Amniotic stem cell (primary cell): ENCODE data around the gene MLANA.

Experiments
- DNase-seq: peaks from one replicate; lab custom pipeline; 2025; lab: John Stamatoyannopoulos, UW

MLANA gene, protein sequence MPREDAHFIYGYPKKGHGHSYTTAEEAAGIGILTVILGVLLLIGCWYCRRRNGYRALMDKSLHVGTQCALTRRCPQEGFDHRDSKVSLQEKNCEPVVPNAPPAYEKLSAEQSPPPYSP

DNA sequence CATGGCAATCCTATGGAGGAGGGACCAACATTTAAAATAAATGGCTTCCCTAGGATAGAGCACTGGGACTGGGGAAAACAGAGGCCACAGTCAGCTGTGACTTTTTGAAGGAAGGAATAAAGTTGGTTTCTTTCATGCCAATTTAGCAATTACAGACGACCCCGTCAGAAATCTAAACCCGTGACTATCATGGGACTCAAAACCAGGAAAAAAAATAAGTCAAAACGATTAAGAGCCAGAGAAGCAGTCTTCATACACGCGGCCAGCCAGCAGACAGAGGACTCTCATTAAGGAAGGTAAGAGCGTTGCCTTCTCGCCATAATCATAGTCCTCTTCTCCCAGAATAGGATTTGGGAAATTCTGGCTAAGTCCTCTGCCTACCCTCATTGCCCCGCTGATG, at the start of gene MLANA:
Gene MLANA (plus strand): TSS at position 249 of the 400 bp plus-strand sequence. CDS start 1,586 bp downstream, outside the sequence.
- no peak for DNase-seq

DNA sequence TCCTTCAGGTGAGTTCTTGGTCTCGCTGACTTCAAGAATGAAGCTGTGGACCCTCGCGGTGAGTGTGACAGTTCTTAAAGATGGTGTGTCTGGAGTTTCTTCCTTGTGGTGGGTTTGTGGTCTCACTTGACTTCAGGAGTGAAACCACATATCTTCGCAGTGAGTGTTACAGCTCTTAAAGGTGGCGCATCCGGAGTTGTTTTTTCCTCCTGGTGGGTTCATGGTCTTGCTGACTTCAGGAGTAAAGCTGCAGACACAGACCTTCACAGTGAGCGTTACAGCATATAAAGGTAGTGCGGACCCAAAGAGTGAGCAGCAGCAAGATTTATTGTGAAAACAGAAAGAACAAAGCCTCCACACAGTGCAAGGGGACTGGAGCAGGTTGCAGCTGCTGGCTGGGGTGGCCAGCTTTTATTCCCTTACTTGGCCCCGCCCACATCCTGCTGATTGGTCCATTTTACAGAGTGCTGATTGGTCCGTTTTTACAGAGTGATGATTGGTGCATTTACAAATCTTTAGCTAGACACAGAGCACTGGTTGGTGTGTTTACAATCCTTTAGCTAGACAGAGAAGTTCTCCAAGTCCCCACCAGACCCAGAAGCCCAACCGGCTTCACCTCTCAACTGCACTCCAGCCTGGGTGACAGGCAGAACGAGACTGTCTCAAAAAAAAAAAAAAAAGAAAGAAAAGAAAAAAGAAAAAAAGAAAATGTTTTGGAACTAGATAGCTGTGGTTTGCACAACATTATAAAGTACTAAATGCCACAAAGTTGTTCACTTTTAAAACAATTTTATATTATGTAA, 48.7 kb upstream of the MLANA start:
- DNase-seq = no peak

DNA sequence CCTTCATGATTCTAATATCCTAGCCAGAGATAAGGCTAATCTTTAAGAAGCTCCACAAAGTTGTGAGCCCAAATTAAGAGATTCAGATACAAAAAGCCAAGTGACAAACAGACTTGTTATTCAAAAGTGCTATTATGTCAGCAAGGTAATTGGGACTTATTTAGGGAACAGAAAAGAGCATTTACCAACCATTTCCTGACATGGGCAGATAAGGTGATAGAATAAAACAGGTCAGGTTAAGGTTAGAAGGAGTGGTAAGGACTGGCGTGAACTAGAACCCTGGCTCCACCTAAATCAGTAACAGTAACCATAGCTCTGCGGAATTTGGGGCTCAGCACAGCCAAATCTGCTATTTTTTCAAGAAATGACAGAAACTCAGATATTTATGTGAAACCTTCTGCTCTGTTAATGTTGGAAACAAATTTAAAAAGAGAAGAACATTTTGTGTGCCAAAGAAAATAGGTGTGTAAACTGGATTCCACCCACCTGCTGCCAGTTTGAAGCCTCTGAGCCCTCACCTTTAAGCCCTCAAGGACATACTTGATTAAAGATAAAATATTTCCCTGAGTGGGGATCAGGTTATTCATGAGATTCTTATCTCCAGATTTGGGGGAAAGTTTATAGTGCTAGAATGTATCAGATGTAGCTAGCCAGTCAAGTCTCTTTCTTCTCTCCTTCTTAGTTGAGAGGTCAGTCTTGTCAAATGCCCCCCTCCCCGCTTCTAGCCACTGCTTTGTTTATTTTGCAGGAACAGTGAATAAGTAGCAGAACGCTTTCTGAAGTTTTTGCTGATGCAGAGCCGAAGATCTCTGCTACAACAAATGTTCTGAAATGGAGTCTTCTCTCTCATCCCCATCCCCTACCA, 47.5 kb upstream of the MLANA start:
- DNase-seq = no peak

DNA sequence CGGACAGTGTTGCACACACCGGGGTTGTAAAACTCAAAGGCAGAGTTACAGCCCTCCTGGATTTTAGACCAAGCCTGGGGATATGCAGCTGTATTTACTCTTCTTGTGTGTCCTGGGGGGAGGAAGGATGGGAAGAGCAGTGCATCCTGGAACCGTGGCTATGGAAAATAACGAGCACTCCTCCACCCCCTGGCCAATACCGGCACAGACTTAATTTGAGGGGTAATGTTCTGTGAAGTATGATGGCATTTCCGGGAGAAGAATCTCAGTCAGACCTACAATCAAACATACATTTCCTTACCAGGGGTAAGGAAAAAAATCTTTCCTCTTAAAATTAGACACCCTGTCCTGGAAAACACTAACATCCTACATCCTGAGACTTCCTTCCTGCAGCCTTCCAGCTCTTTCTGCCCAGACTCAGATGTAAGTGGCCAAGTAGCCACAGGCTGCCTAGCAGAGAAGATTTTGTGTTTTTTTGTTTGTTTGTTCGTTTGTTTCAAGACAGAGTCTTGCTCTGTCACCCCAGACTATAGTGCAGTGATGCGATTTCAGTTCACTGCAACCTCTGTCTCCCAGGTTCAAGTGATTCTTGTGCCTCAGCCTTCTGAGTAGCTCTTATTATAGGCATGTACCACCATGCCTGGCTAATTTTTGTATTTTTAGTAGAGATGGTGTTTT, 46.8 kb upstream of the MLANA start:
- DNase-seq = no peak

DNA sequence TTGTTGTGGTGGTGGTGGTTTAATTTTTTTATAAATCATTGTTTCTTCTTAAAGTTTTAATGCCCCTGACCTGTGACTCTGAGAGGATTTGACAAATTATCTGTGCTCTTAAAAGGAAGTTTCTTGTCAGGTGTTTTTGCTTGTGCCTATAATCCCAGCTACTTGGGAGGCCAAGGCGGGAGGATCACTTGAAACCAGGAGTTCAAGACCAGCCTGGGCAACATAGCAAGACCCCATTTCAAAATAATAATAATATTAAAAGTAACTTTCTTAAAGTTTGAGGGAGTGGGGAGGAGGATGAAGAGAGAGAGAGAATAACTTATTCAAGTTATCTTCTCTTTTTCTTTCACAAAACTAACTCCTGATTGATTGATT, 45.5 kb upstream of the MLANA start:
- no peak for DNase-seq

DNA sequence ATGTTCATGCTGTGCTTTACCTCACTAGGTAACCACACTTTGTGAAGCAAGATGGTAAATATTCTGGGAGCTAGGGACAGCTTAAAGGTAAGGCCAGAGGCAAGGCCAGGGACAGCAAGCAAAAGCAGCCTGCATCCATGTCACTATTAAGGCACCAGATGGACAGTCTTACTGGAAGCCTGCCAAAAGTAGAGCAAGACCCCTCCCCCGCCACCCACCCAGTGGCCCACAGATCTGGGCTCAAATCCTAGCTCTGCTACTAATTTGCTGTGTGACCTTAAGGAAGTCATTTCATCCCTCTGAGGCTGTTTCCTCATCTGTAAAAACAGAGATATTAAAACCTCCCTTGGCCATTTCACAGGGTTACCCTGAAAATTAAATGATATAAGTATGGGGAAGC, 44.6 kb upstream of the MLANA start:
- DNase-seq = no peak

DNA sequence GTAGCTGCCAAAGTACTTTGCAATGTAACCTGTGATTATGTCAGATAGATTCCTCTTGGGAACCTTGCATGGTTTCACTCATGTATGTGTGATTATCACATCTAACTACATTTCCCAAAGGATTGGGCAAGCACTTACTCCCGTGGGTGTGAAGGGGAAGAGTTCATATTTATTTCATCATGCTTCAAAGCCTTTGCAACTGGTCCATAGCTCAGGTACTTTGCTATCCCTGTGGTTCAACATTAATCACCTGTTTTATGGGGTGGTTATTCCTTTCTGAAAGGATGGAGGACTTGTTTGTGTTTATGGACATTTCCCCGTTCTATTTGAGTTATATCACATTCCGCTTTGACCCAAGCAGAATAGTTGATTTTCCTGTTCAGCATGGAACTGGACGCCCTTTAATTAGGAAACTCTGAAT, 44.2 kb upstream of the MLANA start:
- no peak for DNase-seq

DNA sequence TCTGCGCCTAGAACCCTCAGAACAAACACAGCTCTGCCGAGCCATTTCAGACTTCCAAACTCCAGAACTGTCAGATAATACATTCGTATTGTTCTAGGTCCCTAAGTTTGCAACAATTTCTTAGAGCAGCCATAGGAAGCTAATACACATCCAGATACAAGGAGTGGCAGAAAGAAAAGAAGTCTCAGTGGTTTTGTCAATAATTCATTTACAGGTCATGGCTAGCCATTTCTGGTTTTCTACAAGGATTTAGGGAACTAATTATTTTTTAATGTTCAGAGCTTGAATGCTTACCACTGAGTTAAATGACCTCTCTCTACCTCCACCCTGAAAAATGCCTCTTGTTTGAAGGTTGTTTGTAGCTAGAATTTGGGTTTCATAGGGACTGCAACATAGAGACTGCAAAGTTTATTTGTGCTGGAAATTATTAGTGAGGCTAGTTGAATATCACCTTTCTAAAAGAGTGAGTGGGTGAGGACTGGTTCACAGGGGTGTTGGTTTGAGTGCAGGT, 42.3 kb upstream of the MLANA start:
- DNase-seq = no peak

DNA sequence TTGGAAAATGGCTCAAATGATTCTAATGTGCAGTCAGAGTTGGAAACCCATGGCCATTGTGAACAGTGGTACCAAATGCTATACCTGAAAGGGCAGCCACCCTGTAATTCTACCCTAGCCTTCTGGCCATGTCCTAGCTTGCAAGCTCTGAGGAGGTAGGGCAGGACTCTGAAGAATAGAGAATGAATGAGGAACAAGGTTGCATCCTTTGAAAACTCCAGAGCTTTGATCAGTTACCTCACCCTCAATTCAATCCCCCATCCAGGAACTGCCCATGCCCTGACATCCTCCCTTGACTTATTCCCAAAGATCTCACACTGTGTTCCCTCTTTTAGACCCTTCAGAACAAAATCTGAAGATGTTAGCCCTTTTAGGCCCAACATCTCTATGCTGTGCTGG, 40.0 kb upstream of the MLANA start:
- DNase-seq = no peak

DNA sequence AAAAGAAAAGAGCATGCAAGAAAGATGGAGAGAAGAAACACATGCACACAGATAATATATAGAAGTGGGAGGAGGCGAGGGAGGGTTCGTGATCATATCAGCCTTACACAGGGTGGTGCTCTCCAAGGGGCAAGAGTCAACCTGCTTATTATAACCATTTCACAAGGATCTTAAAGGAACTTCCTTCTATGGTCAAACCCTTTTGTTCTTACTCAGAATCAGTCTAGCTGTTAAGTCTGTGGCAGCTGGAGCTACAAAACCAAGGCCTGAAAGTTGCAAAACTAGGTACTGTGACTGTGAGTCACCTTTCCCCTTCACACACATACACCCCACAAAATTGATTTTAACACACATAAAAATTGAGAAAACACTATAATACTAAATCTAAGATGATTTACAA, 39.2 kb upstream of the MLANA start:
- no peak for DNase-seq

DNA sequence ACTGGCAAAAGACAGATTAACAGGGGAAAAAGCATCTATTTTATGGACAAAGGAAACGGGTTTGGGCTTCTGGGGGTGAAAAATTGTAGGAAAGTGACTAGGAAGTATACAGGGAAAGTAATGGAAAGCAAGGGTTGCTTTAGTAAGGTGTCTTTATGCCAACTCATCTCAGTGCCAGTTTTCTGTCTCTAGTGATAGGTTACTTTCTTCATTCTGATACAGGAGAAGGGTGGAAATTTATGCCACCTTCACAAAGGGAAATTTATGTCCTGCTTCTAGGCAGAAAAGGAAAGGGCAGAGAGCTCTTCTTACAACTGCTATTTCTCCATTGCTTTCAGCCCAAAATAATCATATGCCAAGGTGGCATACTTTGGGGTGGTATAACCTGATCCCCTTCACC, 37.7 kb upstream of the MLANA start:
- no peak for DNase-seq

DNA sequence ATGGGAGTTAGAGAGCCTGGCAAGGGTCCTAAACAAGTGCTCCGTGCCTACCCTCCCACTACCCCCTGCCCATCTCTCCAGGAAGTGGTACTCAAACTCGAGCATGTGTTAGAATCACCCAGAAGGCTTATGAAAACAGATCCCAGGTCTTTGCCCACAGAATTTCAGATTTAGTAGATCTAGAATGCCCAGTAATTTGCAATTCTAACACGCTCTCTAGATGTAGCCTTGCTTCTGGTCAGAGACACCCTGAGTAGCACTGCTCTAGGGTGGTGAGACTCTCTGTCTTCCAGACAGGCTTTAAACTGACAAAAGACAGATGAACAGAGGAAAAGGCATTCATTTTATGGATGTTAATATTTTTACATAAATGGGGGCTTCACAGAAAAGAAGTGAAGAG, 37.1 kb upstream of the MLANA start:
- DNase-seq = no peak

DNA sequence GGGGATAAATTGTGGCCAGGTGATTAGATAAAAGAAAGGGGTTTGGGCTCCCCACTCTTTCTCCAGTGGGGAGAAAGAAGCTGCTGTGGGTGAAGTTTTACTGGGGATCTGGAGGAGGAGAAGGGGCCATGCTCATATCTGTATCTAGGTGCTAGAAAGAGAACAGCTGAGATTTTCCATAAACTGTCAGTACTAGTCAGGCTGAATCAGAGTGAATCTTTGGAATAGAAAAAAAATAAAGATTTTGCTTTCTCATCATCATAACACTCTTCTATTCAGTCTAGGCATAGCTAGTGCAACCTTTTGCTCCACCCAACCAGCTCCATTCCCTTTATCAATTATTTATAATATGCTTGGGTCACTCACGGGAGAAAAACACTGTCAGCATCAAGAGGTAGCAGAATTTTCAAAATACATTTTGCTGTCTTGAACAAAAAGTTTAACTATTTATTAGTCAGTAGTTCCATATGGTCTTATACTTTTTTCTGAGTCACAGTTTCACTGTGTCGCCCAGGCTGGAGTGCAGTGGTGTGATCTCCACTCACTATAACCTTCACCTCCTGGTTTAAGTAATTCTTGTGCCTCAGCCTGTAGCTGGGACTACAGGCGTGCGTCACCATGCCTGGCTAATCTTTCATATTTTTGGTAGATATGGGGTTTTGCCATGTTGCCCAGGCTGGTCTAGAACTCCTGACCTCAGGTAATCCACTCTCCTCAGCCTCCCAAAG, 36.5 kb upstream of the MLANA start:
- DNase-seq = no peak

DNA sequence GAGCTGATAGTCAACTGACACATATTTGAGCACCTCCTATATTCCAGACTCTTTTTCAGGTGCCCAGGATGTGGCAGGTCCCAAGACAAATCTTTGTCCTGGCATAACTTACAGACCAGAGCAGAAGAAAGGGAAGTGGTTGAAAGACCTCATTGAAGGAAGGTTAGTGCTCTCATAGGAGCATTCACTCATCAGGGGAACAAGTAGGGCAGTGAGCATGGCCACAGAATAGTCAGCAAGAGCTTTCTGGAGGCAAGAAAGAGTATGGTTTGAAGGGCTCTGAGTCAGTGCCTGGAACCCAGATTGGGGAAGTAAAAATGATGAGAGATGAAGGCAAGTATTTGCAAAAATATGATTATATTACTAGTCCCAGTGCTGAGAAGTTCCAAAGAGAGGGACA, 32.8 kb upstream of the MLANA start:
- DNase-seq = no peak

DNA sequence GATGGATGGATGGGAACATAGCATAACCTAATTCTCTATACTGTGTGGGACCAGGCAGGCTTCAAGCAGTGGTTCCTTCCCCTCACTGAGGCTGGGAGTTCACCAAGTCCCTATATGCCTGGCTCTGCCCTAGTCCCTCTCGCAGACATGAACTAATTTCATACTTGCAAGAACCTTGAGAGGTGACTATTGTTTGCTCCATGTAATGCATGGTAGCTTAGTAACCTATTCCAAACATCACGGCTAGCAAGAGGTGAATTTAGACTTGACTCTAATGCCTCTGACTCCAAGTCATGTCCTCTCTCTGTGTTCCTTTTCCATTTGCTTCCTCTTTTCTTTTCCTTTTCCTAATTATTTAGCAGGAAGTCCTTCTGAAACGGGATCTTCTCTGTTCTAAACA, 31.9 kb upstream of the MLANA start:
- DNase-seq = no peak

DNA sequence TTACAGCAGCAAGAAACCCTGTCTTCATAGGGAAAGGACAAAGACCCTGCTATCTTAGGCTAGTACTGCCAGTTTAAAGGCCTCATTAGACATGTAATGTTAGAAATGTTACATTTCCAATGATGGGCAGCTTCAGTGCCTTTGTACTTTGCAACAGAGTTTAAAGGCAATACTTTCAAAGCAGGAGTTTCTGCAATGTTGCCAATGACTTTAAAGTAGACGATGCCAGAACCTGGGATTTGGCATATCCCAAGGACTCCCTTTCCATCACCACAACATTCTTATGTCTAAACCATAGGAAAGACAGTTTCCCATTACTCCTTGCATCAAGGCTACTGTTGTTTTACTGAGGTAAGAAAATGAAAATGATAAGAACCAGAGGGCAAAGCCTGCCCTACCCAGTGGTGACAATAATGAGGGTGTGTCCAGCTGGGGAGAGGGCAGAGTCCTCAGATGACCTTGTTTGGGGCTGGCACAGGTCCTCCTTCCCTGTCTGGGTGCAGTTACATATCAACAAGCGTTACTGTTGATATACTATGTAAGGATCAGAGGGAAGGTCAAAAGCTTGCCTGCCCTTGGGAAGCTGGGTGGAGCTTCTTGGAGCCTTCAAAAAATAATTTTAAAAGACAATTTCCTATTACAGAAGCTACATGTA, 27.5 kb upstream of the MLANA start:
- DNase-seq = no peak

DNA sequence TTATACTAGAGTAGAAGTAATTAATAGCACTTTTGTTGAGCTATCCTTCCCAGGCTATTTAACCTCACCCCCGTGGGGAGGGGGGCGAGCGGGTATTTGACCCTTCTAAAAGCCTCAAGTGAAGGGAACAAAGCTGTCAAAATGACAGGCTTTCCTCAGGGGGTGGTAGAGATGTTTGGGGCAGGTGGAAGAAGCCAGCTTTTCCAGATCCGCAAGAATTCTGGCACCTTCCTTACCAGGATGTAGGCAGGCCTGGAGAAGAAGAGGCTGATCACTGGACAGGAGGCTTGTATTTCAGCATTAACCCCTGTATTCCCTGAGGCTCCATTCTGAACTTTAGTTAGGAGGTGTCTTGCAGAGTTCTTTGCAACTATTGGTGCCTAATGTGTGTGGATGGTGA, 26.2 kb upstream of the MLANA start:
- DNase-seq = no peak

DNA sequence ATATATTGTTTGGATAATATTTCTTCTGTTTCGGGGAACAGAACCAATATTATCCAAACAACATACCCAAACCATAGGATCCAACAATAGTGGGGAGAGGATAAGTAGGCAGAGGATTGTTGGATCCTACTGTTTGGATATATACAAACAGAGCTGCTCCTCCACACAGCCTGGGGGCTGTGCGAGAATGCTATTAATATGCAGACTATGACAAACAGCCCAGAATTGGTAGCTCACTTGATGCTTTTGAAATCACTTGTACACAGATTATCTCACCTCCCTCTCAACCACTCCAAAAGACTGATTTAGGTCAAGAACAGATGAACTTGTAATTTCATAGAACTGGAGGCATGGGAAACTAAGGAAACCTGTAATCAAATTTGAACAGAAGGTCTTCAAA, 24.4 kb upstream of the MLANA start:
- no peak for DNase-seq

DNA sequence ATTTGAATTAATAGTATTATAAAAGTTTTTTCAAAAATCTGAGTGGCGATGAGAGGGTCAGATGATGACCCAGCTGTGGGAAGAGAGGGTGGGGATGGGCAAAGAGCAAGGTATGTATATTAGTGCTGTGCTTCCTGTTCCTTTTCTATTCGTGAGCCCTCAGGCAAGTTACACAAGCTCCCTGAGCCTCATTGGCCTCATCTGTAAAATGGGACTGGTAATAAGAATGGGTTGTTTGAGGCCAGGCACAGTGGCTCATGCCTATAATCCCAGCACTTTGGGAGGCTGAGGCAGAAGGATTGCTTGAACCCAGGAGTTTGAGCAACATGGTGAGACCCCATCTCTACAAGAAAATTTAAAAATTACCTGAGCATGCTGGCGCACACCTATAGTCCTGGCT, 24.0 kb upstream of the MLANA start:
- no peak for DNase-seq

DNA sequence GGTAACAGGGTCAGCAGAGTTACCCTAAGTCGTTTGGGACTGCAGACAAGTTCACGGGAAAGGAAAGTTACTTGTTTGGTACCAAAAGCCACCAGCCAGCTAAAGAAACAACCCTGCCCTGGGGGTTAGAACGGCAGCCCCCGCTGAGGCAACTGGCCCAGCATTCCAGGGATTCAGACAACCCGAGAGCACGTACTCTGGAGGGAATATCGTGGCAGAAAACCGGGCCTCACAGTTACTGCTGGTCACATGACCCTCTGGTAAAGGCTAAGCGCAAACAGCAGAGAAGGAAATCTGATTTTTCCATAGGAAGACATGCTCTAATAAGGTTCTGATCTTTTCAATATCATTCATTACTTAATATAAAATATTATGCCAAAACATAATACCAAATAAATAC, 22.5 kb upstream of the MLANA start:
- DNase-seq = no peak
